ENCODE data around the gene UBE2Q2.

The UBE2Q2 gene

DNA sequence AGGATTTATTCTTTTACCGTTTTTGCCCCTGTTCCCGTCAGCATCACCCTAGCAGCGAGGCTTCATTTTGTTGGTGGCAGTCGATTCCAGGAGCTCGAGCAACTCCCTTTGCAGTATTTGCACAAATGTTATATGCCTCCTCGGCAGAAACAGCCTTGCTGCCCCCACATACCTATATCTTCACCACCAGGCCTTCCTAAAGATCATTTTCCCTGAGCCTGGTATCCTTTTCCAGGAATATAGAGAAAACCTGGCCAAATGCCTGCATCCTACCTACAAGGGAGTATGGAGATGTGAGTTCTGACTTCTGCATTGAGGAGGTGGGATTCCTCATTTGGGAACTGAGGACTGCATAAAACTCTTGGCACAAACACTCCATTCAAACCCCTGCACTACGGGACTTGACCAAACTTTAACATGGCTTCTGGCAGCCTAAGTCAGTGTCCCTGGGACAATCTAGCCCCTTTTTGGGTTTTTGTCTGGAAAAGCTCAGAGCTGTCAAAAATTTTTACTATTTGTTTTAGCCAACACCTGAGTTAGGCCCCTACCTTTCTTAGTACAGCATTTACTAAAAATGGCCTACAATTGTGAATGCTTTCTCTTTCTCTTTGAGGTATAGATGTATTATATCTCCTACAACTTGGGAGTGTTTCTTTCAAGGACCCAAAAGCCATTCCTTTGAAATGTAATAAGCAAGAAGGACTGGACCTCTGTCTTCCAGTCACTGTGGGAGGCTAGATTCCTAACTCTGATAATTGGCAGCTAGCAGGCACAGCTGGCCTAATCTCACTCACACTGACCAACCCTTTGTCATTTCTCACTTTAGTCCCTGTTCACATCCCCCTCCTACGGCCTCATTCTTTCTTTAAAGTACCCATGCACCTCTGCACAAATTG is 12.1 kb upstream of the UBE2Q2 start:
- DNase-seq (ENCODE audit: low read depth): no peak
- no peak for TF ChIP-seq CTCF (IDR thresholded peaks at IDR 0.05; ENCODE audit: insufficient read depth, low read depth, low read length, missing control alignments)

DNA sequence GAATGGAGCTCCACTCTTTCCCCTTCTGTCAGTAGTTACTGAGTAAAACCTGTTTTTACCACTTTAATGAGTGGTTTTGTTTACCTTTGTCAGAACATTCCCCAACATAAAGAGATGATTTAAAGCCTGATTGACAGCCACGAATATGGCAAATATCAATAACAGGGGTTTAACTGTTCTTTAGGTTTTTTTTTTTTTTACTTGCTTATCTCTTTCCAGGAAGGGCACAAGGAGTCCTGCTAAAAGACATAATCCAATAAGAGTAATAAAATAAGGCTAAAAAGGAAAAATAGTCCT is 11.5 kb upstream of the UBE2Q2 start:
- H3K4me3 ChIP-seq (ENCODE audit: low read depth, low read length): no peak overlapping the region
- DNase-seq (ENCODE audit: low read depth): no peak
- TF ChIP-seq CTCF (IDR thresholded peaks at IDR 0.05; ENCODE audit: insufficient read depth, low read depth, low read length, missing control alignments): no peak

More for the DNA sequence above, 12.1 kb upstream of the UBE2Q2 start:
- no peak overlapping the region for H3K4me3 ChIP-seq (ENCODE audit: low read depth, low read length)

GRCh38 chr15:75832114-75832513 is 11.1 kb upstream of the UBE2Q2 start:
- TF ChIP-seq CTCF (IDR thresholded peaks at IDR 0.05; ENCODE audit: insufficient read depth, low read depth, low read length, missing control alignments): no peak
- H3K4me3 ChIP-seq (ENCODE audit: low read depth, low read length): no peak overlapping the region
- DNase-seq (ENCODE audit: low read depth): no peak

- DNase-seq (ENCODE audit: low read depth): no peak
- TF ChIP-seq CTCF (IDR thresholded peaks at IDR 0.05; ENCODE audit: insufficient read depth, low read depth, low read length, missing control alignments): no peak
These were observed 9.2 kb upstream of the UBE2Q2 start for GRCh38 chr15:75834021-75834420.

DNA sequence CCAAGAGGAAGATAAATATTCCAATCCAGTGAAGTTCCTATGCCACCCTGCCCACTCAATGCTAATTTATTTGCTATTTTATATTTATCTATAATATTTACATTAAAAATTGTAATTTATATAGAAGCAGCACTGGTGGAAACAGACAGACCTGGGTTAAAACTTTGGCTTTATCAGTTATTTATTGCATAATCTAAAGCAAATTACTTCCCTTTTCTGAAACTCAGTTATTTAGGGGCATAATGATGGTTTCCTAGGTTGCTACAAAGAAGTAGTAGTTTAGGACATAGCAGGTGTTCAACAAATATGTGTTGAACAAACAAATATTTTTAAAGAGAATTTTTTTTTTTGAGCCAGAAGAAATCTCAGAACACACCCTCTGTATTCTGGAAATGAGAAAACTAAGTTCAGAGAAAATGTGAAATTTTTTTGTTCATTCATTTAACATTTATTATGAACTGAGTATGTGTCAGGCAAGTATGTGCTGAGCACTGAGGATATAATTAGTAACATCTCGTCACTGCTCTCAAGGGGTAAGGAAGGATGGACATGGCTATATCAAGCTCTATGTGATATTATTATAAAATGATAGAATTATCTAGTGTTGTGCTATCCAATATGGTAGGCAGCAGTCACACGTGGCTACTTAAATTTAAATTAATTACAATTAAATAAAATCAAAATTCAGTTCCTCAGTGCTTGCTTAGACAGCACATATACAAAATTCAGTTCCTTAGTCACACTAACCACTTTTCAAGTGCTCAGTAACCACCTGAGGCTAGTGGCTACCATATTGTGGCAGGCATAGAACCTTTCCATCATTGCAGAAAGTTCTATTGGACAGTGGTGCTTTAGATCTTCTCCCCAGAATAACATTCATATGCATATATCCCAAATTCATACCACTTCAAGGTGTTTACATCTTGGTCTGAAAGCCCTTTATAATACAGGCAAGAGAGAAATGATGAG is 7.0 kb upstream of the UBE2Q2 start:
- no peak overlapping the region for H3K4me3 ChIP-seq (ENCODE audit: low read depth, low read length)
- DNase-seq (ENCODE audit: low read depth): no peak
- TF ChIP-seq CTCF (IDR thresholded peaks at IDR 0.05; ENCODE audit: insufficient read depth, low read depth, low read length, missing control alignments): no peak

More at GRCh38 chr15:75834021-75834420, 9.2 kb upstream of the UBE2Q2 start:
- no peak overlapping the region for H3K4me3 ChIP-seq (ENCODE audit: low read depth, low read length)

- no peak overlapping the region for H3K4me3 ChIP-seq (ENCODE audit: low read depth, low read length)
- peak; percentile 88 for DNase-seq (ENCODE audit: low read depth)
- no peak for TF ChIP-seq CTCF (IDR thresholded peaks at IDR 0.05; ENCODE audit: insufficient read depth, low read depth, low read length, missing control alignments)
These were observed 6.3 kb upstream of the UBE2Q2 start for GRCh38 chr15:75836959-75837334.

Measured in GM12865 (cell line).